ENCODE data around the gene RANBP9. TPM values are rescaled to one million over a fixed set of nuclear protein-coding genes. Genes with fewer than 3 reads are reported as not detected.

Gene RANBP9
- total and polyA plus RNA-seq, 2 experiments from 2014 or later: 12.1 to 31.8 TPM

- Mint-ChIP-seq H3K27me3 (ENCODE audit: insufficient read depth, low read depth, poor library complexity) (peaks cover 2% of the 10 kb centered on the region), H3K27ac (no peak overlapping the region), H3K4me3 (no peak overlapping the region), H3K4me1 (peaks cover 8% of the 10 kb centered on the region), H3K9me3 (0 out of 3 replicates have a peak, but pooled peaks cover 6% of the 10 kb centered on the region), H3K36me3 (ENCODE audit: low read depth) (peaks cover 9% of the 10 kb centered on the region; the same call in 2 of the 3 replicates)
- H3K4me1 ChIP-seq (ENCODE audit: insufficient read depth): no peaks in the 10 kb centered on the region
- no peaks in the 10 kb centered on the region for H4K20me1 ChIP-seq (replicated peaks; ENCODE audit: insufficient read depth)
- H3K4me2 ChIP-seq: no peak overlapping the region
- no peak overlapping the region for H3K4me3 ChIP-seq
- ATAC-seq (no peak), DNase-seq (ENCODE audit: low spot score) (no peak)
- H3K27me3 ChIP-seq (ENCODE audit: insufficient read depth): no peaks in the 10 kb centered on the region
- no peak for TF ChIP-seq EZH2 (IDR thresholded peaks at IDR 0.05; ENCODE audit: low read depth, unreplicated experiment)
- H3K79me2 ChIP-seq (replicated peaks; ENCODE audit: insufficient read depth): peaks cover 93% of the 10 kb centered on the region
- no peak overlapping the region for H2AFZ ChIP-seq
- no peaks in the 10 kb centered on the region for H3F3A ChIP-seq (replicated peaks; ENCODE audit: low read depth)
- H3K36me3 ChIP-seq (ENCODE audit: insufficient read depth): no peaks in the 10 kb centered on the region
- H3K27ac ChIP-seq (ENCODE audit: low read depth): no peak overlapping the region
- H3K9me2 ChIP-seq (ENCODE audit: insufficient read depth): no peaks in the 10 kb centered on the region
Observed at GRCh38 chr6:13680448-13680968, 31.1 kb downstream of the RANBP9 start.

- Histone ChIP-seq H3K27ac (ENCODE audit: low read depth) (no peak overlapping the region), H4K20me1 (replicated peaks; ENCODE audit: insufficient read depth) (no peaks in the 10 kb centered on the region), H3K36me3 (ENCODE audit: insufficient read depth) (no peaks in the 10 kb centered on the region), H2AFZ (no peak overlapping the region), H3K4me2 (no peak overlapping the region), H3F3A (replicated peaks; ENCODE audit: low read depth) (no peaks in the 10 kb centered on the region), H3K27me3 (ENCODE audit: insufficient read depth) (no peaks in the 10 kb centered on the region), H3K9me2 (ENCODE audit: insufficient read depth) (no peaks in the 10 kb centered on the region), H3K79me2 (replicated peaks; ENCODE audit: insufficient read depth) (peaks cover 93% of the 10 kb centered on the region), H3K4me1 (ENCODE audit: insufficient read depth) (no peaks in the 10 kb centered on the region), H3K4me3 (no peak overlapping the region)
- peaks cover 9% of the 10 kb centered on the region; the same call in 2 of the 3 replicates for H3K36me3 Mint-ChIP-seq (ENCODE audit: low read depth)
- H3K27me3 Mint-ChIP-seq (ENCODE audit: insufficient read depth, low read depth, poor library complexity): peaks cover 2% of the 10 kb centered on the region
- 0 out of 3 replicates have a peak, but pooled peaks cover 6% of the 10 kb centered on the region for H3K9me3 Mint-ChIP-seq
- TF ChIP-seq ETS1 (IDR thresholded peaks at IDR 0.05) (no peak), ZNF331 (CRISPR knock-in tag; IDR thresholded peaks at IDR 0.05; ENCODE audit: low read depth) (no peak), REST (IDR thresholded peaks at IDR 0.05; ENCODE audit: unreplicated experiment) (no peak)
- H3K27ac Mint-ChIP-seq: no peak overlapping the region
- no peak overlapping the region for H3K4me3 Mint-ChIP-seq
- no peak for ATAC-seq
- H3K4me1 Mint-ChIP-seq: peaks cover 8% of the 10 kb centered on the region
- no peak for DNase-seq (ENCODE audit: low spot score)
Observed at GRCh38 chr6:13679996-13680395, 31.6 kb downstream of the RANBP9 start.
